Epithelial cell of proximal tubule (primary cell): ENCODE measurements around the gene STUB1. TPM values are rescaled to one million over a fixed set of nuclear protein-coding genes. Genes with fewer than 3 reads are reported as not detected.
A peak's percentile ranks its signal among the peaks of the same experiment; 100 is the strongest.

Source experiments
- DNase-seq: peaks from one replicate; pipeline ENCODE4 v3.0.0-alpha.2; 2011; ENCODE audit warnings: low read depth
- H3K4me3 ChIP-seq: 2 replicates; pipeline ENCODE4 v1.5.1; 2011; ENCODE audit warnings: low read depth, mild to moderate bottlenecking, low read length
- total RNA-seq: library from RNA; depleted of rRNA; stranded (reverse); fragments of >200 nt; gene quantifications from 2 replicates; pipeline ENCODE4 v1.2.3, GENCODE V29; 2015
- TF ChIP-seq, protein P1 (sequence below): conservative IDR thresholded peaks from 2 replicates; pipeline ENCODE4 v1.5.1; 2012; ENCODE audit warnings: low read depth, mild to moderate bottlenecking, low read length

The STUB1 gene
- total RNA-seq, 1 donor from 2014 or later = 158 TPM

DNA sequence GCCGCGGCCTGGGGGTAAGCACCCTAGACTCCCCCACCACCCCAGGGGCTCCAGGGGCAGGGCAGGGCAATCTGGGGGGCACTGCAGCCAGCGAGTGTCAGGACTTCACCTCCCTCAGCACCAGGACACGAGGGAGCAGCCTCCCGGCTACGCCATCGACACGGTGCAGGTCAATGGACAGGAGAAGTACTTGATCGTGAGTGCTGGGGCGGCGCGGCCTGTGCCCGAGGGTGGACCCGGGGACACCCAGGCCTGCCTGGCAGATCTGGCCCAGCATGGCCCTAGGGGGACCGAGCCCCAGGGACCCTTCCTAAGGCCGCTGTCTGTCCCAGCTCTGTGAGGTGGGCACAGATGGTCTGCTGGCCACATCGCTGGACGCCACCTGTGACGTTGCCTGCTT, 7.8 kb upstream of the STUB1 start:
- TF ChIP-seq, protein P1, sequence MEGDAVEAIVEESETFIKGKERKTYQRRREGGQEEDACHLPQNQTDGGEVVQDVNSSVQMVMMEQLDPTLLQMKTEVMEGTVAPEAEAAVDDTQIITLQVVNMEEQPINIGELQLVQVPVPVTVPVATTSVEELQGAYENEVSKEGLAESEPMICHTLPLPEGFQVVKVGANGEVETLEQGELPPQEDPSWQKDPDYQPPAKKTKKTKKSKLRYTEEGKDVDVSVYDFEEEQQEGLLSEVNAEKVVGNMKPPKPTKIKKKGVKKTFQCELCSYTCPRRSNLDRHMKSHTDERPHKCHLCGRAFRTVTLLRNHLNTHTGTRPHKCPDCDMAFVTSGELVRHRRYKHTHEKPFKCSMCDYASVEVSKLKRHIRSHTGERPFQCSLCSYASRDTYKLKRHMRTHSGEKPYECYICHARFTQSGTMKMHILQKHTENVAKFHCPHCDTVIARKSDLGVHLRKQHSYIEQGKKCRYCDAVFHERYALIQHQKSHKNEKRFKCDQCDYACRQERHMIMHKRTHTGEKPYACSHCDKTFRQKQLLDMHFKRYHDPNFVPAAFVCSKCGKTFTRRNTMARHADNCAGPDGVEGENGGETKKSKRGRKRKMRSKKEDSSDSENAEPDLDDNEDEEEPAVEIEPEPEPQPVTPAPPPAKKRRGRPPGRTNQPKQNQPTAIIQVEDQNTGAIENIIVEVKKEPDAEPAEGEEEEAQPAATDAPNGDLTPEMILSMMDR = no peak
- DNase-seq = no peak
- H3K4me3 ChIP-seq = no peak overlapping the region

GRCh38 chr16:672851-673250, 7.4 kb upstream of the STUB1 start:
- TF ChIP-seq, protein P1 = no peak
- DNase-seq = no peak
- H3K4me3 ChIP-seq = no peak overlapping the region

- DNase-seq = no peak
- H3K4me3 ChIP-seq = no peak overlapping the region
- TF ChIP-seq, protein P1 = no peak
These were observed 6.7 kb upstream of the STUB1 start for GRCh38 chr16:673399-673991.

- no peak overlapping the region for H3K4me3 ChIP-seq
- no peak for DNase-seq
- TF ChIP-seq, protein P1 = no peak
These were observed 5.9 kb upstream of the STUB1 start for GRCh38 chr16:674214-674881.

- DNase-seq = no peak
- H3K4me3 ChIP-seq = peak within 1 kb of the TSS; percentile 57
- TF ChIP-seq, protein P1 = no peak
These were observed 5.0 kb upstream of the STUB1 start, which contains the start of gene RHBDL1 for GRCh38 chr16:674968-675883. Gene RHBDL1 (plus strand): TSS chr16:675671. CDS start chr16:675791, 120 bp downstream.

DNA sequence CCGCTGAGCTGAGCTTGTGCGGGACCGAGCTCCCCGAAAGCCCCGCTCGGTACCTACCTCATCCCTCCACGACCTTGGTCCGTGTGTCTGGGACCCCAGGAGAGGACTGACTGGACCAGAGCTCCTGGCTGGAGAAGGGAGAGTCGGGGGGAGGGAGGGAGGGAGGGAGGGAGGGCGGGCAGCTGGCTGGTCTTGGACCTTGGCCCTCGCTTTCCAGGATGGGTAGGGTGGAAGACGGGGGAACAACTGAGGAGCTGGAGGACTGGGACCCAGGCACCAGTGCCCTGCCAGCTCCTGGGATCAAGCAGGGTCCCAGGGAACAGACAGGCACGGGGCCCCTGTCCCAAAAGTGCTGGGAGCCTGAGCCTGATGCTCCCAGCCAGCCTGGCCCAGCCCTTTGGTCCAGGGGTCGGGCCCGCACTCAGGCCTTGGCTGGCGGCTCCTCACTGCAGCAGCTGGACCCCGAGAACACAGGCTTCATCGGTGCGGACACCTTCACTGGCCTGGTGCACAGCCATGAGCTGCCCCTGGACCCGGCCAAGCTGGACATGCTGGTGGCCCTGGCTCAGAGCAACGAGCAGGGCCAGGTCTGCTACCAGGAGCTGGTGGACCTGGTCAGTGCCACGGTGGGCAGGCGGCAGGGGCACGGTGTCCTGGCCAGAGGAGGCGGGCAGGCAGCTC, 4.2 kb upstream of the STUB1 start:
- no peak for DNase-seq
- TF ChIP-seq, protein P1 = no peak
- H3K4me3 ChIP-seq = peak overlapping the region; percentile 57
